ENCODE results near the gene DYNLRB1. TPM values are rescaled to one million over a fixed set of nuclear protein-coding genes. Genes with fewer than 3 reads are reported as not detected.

DYNLRB1 gene
- total RNA-seq, 1 experiment from 2014 or later = 200 TPM

- DNase-seq (ENCODE audit: low spot score) = no peak
Measured at GRCh38 chr20:34578025-34578424, 61.8 kb downstream of the DYNLRB1 start.

DNA sequence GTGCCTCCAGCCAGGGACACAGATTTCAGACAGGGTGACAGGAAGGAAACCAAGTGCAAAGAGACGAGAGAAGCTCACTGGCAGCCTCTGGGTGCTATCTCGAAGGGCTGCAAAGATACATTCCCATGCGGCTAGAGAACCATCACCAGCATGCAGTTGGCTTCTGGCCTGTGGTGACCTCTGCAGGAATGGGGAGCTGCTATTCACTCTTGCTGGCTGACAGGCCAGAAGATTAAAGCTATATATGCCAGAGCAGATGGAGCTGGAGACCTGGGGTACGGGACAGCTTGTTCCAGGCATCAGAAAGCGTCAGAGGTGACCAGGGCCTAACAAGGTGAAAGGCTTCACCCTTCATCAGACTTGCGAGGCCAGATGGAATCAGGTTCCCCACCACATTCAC lies 62.3 kb downstream of the DYNLRB1 start:
- no peak for DNase-seq (ENCODE audit: low spot score)

GRCh38 chr20:34579191-34579978 lies 63.2 kb downstream of the DYNLRB1 start:
- peak; percentile 85 for DNase-seq (ENCODE audit: low spot score)

- peak; percentile 26 for DNase-seq (ENCODE audit: low spot score)
Measured at GRCh38 chr20:34579979-34580940, 64.0 kb downstream of the DYNLRB1 start.

GRCh38 chr20:34581341-34582184 lies 65.3 kb downstream of the DYNLRB1 start:
- peak; percentile 58 for DNase-seq (ENCODE audit: low spot score)

DNA sequence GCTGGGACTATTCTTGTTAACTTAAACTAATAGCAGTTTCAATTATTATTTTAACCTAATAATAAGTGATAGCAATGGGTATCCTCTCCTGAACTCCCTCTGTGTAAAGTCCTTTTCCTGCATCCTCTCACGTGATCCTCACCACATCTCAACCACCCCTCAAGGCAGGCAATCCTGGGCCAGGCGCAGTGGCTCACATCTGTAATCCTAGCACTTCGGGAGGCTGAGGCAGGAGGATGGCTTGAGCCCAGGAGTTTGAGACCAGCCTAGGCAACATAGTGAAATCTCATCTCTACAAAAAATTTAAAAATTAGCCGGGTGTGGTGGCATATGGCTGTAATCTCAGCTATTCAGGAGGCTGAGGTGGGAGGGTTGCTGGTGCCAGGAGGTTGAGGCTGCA lies 66.0 kb downstream of the DYNLRB1 start:
- no peak for DNase-seq (ENCODE audit: low spot score)

- no peak for DNase-seq (ENCODE audit: low spot score)
Measured at GRCh38 chr20:34582911-34583310, 66.7 kb downstream of the DYNLRB1 start.

DNA sequence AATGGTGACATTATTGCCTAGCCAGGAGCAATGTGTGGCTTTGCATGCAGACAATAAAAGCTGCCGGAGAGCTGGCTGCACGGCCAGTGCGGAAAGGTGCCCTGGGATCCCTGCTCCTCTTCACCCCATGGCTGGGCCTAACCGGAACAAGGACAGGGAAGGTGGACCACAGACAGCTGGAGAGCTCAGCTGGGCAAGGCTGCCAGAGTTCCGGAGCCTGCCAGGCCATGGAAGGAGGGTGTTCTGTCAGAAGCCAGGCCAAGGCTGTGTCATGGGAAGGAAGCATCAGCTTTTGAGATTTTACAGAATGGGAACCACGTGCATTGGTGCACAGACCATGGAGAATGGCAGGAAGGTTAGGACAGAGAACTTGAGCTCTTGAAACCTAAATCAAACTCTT lies 67.3 kb downstream of the DYNLRB1 start:
- no peak for DNase-seq (ENCODE audit: low spot score)

DNA sequence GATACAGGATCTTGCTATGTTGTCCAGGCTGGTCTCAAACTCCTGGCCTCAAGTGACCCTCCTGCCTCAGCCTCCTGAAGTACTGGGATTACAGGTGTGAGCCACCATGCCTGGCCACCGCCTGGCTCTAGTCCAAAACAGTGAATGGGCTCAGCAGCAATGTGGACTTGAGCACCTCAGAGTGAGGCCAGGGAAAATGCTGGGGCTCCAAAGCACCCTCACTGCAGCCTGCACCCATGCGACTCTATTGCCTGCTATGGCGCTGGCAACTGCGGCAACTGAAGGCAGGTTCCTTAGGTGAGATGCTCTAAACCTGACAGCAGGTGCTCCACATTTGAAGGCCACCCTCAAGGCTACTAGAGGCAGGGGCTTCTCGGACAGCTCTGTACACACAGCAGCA lies 68.8 kb downstream of the DYNLRB1 start:
- no peak for DNase-seq (ENCODE audit: low spot score)

GRCh38 chr20:34586488-34587163 lies 70.4 kb downstream of the DYNLRB1 start:
- no peak for DNase-seq (ENCODE audit: low spot score)

Other genes with a start within 250 kb of the DYNLRB1 start
- 220 and 225 TPM in 2 replicates for gene AHCY, start 213.1 kb upstream of the DYNLRB1 start, total RNA-seq (2014; rRNA removed; shearing (Covaris generic))
- 40.9 and 63.8 TPM in 2 replicates for gene ITCH, start 153.1 kb upstream of the DYNLRB1 start, total RNA-seq (2014; rRNA removed; shearing (Covaris generic))
- gene MAP1LC3A, start 42.3 kb downstream of the DYNLRB1 start, total RNA-seq (2014; rRNA removed; shearing (Covaris generic)) = 27.6 and 46.1 TPM in 2 replicates
- 23.7 and 28.7 TPM in 2 replicates for gene PIGU, start 160.7 kb downstream of the DYNLRB1 start, total RNA-seq (2014; rRNA removed; shearing (Covaris generic))
- 2.4 and 5.0 TPM in 2 replicates for gene TP53INP2, start 187.9 kb downstream of the DYNLRB1 start, total RNA-seq (2014; rRNA removed; shearing (Covaris generic))

Measured in A172 (cell line).